Astrocyte of the spinal cord (primary cell): ENCODE measurements around the gene LMAN2.

ENCODE experiments used
- DNase-seq: peaks from one replicate; pipeline ENCODE4 v3.0.0; 2011; ENCODE audit warnings: low read depth, low spot score
- H3K4me3 ChIP-seq: 2 replicates; pipeline ENCODE4 v1.5.1; 2011; ENCODE audit warnings: low read depth, mild to moderate bottlenecking, low read length, moderate library complexity
- CTCF ChIP-seq: IDR thresholded peaks from 2 replicates; pipeline ENCODE4 v1.5.1; 2012; ENCODE audit warnings: low read depth, mild to moderate bottlenecking, low read length, inconsistent platforms
- in situ Hi-C: cut with HindIII; loops from 2 replicates; pipeline ENCODE4 v1.10.0; 2017; ENCODE audit warnings: low sequenced_read_pairs

LMAN2 gene

GRCh38 chr5:177355868-177356168 is 4.3 kb upstream of the LMAN2 start:
- no peak for DNase-seq
- in situ Hi-C loops = no loop called here
- TF ChIP-seq CTCF = no peak
- H3K4me3 ChIP-seq = no peak overlapping the region

GRCh38 chr5:177355162-177355867 is 3.8 kb upstream of the LMAN2 start:
- TF ChIP-seq CTCF = no peak
- no peak overlapping the region for H3K4me3 ChIP-seq
- DNase-seq = no peak
- in situ Hi-C loops = no loop called here

GRCh38 chr5:177354711-177355110 is 3.2 kb upstream of the LMAN2 start:
- no peak overlapping the region for H3K4me3 ChIP-seq
- in situ Hi-C loops = no loop called here
- no peak for TF ChIP-seq CTCF

GRCh38 chr5:177354256-177354655 is 2.8 kb upstream of the LMAN2 start:
- no peak for DNase-seq
- in situ Hi-C loops = no loop called here
- no peak overlapping the region for H3K4me3 ChIP-seq
- no peak for TF ChIP-seq CTCF

More at GRCh38 chr5:177354711-177355110, 3.2 kb upstream of the LMAN2 start:
- no peak for DNase-seq

- no peak overlapping the region for H3K4me3 ChIP-seq
- TF ChIP-seq CTCF = no peak
- no peak for DNase-seq
- in situ Hi-C loops = no loop called here
These were observed 1.6 kb upstream of the LMAN2 start for GRCh38 chr5:177353093-177353492.

GRCh38 chr5:177350776-177351391 is 584 bp downstream of the LMAN2 start:
- peak overlapping the region; percentile 83 for H3K4me3 ChIP-seq
- no peak for DNase-seq
- TF ChIP-seq CTCF = no peak
- in situ Hi-C loops = no loop called here
